NOMO-1 treated with DMSO at 0.1 percent for 48 hours (cell line): ENCODE measurements around the gene MLPH.

Experiments
- DNase-seq: peaks from one replicate; lab custom pipeline; 2025; ENCODE audit not compliant: unreplicated experiment; lab: John Stamatoyannopoulos, UW

MLPH gene

DNA sequence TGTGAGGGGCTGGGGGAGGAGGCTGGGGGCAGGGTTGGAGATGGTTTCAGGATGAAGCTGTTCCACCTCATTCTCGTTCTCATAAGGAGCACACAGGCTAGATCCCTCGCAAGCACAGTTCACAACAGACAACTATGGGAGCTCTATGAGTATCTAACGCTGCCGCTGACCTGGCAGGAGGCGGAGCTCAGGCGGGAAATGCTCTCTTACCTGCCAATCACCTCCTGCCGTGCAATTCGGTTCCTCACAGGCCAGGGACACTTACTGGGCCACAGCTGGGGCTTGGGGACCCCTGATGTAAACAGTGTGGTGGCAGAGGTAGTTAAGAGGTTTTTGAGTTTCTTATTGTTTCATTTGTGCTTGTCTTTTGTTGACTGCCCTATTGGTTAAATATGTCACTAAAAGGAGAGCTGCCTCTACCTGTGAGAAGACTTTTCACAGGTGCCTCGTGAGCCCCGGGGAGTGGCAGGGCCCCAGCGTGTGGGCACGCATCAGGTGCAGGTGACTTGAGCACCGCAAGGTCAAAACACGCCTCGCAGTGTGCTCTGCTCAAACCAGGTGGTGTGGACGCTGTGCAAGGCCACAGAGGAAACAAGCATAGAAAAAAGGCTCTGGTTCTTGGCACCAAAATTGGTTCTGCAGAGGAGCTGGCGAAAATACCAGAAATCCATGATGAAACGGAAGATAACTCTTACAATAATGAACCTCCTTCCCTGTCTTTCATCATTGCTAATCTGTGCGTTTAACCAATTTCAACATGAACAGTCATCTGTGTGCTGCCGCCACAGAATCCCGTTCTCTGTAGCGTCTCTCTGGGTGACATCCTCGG lies 10.2 kb downstream of the MLPH start:
- DNase-seq, result no peak

DNA sequence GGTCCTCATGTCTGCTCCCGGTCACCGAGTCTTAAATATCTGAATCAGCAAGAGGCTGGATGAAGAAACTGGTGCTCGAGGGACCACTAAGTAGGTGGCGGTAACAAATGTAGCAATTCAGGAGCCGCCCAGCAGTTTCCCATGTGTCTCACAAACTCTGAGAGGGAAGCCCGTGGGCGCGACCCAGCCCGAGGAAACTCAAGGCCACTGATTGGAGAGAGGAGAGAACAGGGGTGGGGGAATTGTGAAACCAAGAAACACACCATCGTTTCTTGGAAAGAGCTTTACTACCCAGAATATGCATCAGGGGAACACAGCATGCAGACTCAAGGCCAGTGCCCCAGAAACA lies 10.8 kb downstream of the MLPH start:
- peak; percentile 11 for DNase-seq

DNA sequence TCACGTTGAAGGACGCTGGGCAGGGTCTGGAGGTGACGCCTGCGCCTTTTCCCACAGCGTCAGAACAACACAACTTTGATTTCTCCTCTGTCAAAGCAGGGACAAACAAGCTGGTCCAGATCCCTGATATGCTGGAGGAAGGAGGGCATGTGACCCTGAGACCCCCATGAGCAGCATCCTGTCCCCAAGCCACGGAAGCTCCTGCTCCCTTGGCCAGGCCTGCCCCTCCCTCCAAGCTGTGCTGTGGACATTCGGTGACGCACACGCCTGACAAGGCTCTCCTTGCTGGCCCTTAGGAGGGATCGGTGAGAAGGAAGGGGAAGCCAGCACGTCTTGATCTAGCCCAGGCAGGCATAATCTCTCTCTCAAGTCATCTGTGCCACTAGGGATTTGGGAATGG lies 11.3 kb downstream of the MLPH start:
- no peak for DNase-seq

DNA sequence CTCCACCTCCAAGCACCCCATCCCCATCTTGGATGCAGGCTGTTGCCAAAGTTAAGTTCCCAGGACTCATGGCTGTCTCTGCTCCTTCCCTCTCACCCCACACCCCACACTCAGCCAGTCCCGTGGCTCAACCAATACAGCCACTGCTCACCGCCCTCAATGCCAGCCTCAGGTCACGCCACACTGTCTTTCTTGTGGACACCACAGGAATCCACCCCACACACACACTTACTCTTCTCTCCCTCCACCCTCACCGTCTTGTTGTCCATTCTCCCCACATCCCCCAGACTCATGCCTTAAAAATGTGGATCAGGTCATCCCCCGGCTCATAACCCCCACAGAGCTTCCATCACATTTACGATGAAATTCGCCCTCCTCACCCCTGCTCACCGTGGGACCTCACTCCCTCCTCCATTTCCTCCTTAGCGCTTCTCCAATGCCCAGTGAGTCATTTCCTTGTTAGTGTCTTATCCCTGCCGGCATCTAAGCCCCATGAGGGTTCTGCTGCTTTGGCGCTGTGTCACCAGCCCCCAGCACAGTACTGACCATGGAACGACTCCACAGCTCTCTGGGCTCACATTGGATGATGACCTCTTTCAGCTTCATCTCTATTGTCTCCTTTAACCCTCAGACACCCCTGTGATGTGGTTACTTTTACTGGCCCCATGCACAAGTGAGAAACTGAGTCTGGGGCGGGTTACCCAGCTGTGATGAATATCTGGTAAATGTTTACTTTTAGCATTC lies 13.8 kb downstream of the MLPH start:
- no peak for DNase-seq

- no peak for DNase-seq
Observed at GRCh38 chr2:237501892-237502513, 15.0 kb downstream of the MLPH start.

GRCh38 chr2:237503201-237503600 lies 16.1 kb downstream of the MLPH start:
- DNase-seq, result no peak

GRCh38 chr2:237505188-237505939 lies 18.3 kb downstream of the MLPH start:
- no peak for DNase-seq

DNA sequence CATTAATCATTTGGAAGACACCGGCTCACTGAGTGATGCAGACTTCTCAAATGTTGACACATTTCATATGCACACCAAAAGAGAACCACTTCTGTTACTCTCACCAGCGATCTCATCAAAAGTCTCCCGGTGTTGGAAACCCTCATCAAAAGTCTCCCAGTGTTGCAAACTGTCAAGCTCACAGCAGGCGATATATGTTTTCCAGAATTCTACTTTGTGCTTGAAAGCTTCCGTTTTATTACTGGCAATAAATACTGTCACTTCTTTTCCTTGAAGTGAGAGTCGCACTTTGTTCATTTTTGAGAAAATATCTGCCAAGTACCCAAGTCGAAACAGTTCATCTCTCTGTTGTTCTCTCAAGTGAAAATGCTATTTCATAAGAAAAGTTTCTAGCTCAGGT lies 20.5 kb downstream of the MLPH start:
- no peak for DNase-seq

GRCh38 chr2:237508361-237508760 lies 21.3 kb downstream of the MLPH start:
- no peak for DNase-seq

DNA sequence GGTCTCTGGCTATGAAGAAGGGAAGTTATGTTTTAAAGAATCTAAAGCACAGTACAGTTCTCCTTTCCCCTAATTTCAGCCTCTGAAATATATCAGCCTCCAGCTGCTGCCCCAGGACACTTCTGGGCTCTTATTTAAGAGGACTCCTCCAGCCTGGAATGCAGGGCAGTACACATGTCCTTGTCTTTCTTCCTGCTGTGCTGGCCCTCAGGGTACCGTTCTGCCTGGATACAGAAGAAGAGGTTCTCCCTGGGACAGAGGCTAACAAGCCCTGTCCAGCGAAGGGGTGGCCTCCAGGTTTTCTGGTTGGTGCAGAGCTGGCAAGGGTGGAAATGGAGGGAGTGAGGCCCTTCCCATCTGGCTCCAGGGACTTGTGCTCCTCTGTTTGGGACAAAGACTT lies 22.1 kb downstream of the MLPH start:
- DNase-seq, result no peak

DNA sequence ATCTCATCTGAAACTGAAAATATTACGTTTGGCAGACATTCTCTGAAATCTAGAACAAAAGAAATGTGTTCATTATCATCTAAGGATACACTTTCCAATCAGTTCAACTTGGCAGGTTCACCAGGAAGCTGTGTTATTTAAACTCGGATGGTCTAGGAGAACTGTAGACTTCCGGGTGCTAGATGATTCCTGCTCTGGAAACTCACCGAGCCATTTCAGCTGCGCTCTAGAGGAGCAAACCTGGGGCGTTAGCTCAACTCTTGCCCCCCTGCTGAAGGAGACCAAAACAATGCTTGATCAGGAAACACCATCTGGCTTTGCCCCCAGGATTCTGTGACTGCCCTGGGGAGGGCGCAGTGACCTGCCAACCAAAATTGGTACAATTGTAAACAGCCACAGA lies 22.9 kb downstream of the MLPH start:
- no peak for DNase-seq

DNA sequence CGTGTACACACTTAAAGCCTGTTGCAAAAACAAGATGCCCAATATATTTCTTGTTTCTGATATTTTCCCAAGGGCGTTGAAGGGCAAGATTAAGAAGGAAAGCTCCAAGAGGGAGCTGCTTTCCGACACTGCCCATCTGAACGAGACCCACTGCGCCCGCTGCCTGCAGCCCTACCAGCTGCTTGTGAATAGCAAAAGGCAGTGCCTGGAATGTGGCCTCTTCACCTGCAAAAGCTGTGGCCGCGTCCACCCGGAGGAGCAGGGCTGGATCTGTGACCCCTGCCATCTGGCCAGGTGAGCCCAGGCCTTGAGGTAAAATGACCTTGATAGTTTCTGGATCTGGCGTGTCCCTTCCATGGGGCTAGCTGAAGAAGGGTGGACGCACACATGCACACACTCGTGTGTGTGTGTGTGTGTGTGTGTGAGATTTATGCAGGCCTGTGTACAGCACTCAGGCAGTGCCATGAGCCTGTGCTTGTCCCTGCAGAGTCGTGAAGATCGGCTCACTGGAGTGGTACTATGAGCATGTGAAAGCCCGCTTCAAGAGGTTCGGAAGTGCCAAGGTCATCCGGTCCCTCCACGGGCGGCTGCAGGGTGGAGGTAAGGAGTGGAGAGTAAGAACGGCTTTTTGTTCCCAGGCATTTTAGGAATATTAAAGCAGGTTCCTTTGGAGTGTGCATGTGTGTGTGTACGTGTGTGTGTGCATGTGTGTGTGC lies 23.6 kb downstream of the MLPH start:
- DNase-seq, result no peak

GRCh38 chr2:237511433-237511832 lies 24.4 kb downstream of the MLPH start:
- no peak for DNase-seq

- DNase-seq, result no peak
Observed at GRCh38 chr2:237511885-237512405, 24.9 kb downstream of the MLPH start.

GRCh38 chr2:237512774-237513466 lies 25.9 kb downstream of the MLPH start:
- DNase-seq, result peak; percentile 68

DNA sequence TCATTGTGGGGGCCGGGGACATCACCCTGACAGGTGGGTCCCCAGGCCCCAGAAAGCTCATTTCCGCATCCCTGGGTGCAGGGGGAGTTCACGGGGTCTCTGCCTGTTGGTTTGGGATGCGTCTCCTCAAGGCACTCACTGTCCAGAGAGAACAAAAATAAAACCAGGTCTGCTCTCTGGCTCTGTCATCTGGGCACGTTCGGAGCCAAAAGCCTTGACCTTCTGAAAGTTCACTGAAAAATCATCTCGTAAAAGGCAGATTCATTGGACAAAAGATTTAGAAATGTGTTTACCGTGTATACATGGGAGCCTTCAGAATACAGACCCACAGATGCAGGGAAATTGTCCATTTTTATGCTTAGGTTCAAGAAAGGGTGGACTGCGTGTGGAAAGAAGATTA lies 26.6 kb downstream of the MLPH start:
- DNase-seq, result no peak

- DNase-seq, result no peak
Observed at GRCh38 chr2:237514474-237515130, 27.6 kb downstream of the MLPH start.

- DNase-seq, result no peak
Observed at GRCh38 chr2:237515166-237515565, 28.1 kb downstream of the MLPH start.

DNA sequence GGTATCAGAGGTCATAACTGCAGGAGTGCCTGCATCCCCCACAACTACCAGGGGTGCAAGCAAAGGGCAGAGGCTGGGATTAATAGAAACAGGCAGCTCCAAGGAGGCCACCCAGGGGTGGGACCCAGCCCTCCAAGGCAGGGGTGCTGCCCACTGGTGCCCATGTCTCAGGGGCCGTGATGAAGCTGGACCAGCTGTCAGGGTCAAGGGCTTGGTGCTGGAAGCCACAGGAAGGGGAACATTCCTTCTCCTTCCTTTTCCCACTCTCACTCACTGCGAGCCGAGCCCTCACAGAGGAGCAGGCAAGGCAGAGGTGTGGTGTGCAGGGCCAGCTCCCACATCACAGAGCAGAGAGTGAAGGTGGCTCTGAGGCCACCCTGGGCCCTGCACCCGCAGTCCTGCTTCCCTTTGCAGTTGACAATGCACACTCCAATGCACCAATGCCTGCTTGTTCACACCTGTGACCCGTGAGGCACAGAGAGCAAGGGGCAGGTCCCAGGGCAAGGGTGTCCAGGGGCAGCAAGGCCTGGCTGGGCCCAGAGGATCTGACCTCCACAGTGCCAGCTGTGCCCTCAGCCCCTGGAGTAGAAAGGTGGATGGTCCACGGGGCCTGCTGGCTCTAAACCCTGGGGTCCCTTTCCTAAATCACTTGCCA lies 28.7 kb downstream of the MLPH start:
- DNase-seq, result no peak
